AML-193 (cell line): Measurements from ENCODE around the gene TAF5.
"Not testable (repeated sequence)": the region's sequence is repeated elsewhere in the genome, so short reads cannot be mapped to it uniquely, and the experiment has no call there.

Experiments used
- DNase-seq, 2 experiments: peaks; one replicate each; lab custom pipeline; 2025; lab: John Stamatoyannopoulos, UW

TAF5 gene

DNA sequence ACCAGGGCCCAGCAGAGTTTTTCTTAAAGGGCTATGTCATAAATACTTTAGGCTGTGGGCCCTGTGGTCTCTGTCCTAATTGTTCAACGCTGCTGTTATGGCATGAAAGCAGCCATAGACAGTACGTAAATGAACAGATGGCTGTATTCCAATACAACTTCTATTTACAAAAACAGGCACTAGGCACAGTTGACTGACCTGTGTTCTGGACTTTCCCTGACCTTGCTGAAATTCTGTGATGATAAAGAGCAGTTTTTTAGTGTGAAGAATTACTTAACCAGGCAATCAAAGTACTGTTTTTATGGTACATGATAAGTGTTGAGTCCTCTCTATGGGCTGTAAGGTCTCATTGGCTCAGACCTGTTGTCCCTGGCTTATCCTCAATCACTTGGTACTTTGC, 45.8 kb downstream of the TAF5 start:
- no peak for DNase-seq

DNA sequence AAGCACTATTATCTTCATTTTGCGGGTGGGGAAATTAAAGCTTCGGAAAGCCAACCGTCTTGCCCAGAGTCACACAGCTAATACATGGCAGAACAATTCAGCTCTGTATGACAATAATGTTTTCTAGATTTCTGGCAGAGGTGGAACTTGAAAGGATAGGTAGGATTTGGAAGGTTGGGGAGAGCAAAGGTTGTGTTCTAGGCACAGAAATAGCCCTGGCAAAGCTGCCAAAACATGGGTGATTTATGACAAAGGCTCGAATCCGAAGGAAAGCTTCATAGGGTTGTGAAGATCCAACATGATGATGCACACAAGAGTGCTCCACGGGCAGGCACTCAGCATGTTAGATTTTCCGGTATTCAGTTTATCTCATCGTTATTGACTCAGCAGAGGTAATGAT, 47.8 kb downstream of the TAF5 start:
- DNase-seq: no peak

DNA sequence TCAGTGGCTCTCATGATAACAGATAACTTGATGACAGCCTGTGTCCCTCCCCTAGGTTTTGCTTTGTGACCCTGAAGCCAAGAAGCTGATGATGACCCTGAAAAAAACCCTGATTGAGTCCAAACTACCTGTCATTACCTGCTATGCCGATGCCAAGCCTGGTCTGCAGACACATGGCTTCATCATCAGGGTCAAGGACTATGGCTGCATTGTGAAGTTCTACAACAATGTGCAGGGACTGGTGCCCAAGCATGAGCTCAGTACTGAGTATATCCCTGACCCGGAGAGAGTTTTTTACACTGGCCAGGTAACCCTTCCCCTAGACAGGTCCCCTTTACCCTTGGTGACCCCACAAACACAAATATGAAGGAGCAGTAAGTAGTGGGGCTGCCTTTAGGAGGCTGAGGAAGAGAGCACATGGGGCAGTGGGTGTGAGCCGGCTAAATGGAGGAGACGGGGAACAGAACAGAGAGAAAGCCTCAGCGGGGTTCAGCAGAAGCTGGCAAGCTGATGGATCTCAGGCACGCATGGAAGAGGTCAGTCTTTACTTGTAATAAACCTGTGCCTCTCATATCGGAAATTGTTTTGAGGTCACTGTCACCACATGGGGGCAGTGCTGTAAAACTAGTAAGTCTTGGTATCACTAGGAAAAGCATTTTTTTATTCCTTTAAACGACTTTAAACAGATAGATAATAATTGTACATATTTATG, 48.8 kb downstream of the TAF5 start:
- peak; percentile 54 to 69 for DNase-seq

DNA sequence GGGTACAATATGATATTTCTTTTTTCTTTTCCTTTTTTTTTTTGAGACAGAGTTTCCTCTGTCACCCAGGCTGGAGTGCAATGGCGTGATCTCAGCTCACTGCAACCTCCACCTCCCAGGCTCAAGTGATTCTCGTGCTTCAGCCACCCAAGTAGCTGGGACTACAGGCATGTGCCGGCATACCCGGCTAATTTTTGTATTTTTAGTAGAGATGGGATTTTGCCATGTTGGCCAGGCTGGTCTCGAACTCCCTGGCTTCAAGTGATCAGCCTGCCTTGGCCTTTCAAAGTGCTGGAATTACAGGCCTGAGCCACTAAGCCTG, 49.3 kb downstream of the TAF5 start:
- DNase-seq: not testable (repeated sequence)

DNA sequence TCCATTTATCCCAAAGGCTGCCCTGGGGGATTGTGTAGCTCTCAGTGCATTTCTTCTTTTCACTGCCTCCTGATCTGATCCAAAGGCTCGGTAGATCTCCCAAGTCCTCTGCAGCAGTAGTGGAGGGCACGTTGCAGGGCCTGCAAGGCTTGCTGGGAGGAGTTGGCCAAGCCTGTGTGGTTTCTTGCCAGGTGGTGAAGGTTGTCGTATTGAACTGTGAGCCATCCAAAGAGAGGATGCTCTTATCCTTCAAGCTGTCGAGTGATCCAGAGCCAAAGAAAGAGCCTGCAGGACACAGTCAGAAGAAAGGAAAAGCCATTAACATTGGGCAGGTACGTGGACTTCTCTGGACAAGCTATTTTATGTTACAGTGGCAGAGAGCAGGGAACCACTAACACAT, 49.8 kb downstream of the TAF5 start:
- DNase-seq: no peak

DNA sequence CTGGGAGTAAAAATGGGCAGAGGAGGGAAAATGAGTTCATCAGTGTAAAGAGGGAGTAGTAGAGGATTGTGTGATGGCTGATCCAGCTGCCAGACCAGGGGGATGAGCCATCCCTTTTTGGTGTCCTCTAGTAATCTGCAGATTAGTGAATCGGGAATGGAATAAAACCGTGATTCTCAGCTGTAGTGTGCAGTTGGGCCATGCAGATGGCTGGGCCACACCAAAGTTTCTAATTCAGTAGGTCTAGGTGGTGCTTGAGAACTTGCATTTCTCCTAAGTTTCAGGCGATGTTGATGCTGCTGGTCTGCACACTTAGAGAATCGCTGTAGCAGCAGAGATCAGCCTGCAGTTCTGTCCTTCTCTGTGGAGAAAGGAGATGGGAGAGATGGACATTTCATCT, 51.3 kb downstream of the TAF5 start:
- no peak for DNase-seq

DNA sequence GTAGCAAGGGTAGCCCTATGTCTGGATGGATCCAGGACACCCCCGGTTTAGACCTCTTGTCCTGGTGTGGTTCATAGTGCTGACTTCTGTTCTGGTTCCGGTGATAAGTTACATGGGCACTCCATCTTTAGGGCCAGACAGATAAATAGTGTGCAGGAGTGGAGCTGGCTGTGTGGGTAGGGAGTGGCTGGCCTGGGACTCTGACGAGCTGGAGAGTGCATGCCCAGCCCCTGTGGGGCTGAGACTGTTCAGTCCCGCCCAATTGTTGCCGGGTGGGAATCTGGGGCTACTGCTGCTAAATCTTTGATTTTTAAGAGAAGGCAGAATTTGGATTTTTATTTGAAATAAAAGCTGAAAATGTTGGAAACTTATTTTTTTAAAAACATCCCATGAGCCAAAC, 56.0 kb downstream of the TAF5 start:
- no peak for DNase-seq

DNA sequence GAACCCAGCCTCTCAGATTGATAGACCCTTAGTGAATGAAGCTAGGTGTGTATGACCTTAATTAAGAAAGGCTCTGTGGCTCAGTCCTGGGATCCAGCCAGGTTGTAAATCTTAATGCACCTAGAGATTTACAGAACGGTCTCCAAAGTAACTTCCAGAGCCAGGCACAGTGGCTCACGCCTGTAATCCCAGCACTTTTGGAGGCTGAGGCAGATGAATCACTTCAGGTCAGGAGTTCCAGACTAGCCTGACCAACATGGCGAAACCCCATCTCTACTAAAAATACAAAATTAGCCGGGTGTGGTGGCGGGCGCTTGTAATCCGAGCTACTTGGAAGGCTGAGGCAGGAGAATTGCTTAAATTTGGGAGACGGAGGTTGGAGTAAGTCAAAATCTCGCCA, 60.1 kb downstream of the TAF5 start:
- no peak for DNase-seq

DNA sequence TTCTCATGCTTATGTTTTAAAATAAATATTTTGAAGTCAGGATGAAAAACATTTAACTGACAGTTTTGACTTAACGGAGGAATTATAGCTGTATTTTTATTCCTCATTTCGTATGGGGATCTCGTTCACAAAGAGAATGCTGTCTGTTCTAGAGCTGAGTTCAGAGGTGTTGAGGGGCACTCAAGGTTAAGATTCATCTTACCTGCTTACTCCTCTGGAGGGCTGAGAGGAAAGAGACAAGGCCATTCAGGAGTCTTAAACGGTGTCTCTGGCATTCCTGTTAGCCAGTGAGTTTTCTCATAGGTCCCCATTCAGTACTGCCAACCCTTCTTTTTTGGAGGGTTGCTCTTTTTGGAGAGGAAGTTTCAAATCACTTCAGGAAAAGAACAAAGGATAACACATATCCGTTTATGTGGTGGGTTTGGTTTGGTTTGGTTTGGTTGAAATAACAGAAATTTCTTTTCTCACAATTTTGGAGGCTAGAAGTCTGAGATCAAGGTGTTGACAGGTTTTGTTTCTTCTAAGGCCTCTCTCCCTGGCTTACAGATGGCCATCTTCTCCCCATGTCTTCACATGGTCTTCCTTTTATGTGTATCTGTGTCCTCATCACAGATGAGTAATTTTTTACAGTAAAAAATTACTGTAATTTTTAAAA, 61.3 kb downstream of the TAF5 start:
- no peak for DNase-seq

DNA sequence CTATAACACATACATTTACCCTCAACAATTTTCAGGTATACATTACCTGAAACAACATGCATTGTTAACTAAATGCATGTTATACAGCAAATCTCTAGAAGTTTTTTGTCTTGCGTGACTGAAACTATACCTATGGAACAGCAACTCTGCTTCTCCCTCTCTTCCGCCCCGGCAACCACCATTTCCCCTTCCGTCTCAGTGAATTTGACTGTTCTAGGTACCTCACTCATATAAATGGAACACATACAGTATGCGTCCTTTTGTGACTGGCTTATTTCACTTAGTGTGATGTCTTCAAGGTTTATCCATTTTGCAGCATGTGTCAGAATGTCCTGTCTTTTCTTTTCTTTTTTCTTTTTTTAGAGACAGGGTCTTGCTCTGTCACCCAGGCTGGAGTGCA, 61.9 kb downstream of the TAF5 start:
- DNase-seq: no peak

DNA sequence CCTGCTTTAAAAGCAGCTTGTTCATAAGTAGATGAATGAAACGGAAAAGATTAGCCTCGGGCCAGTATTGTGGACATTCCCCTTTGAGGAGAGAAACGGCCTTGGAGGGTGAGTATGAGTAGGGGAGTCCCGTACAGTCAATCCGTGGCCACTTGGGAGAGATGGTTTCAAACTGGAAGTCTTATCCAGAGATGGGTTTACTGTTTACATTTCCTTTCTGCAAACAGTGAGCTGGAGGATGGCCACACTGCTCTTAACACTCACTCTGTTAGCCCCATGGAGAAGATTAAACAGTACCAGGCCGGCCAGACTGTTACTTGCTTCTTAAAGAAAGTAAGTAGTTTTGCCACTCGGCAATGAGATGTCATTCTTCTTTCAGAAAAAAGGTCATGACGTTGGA, 64.1 kb downstream of the TAF5 start:
- DNase-seq: no peak

DNA sequence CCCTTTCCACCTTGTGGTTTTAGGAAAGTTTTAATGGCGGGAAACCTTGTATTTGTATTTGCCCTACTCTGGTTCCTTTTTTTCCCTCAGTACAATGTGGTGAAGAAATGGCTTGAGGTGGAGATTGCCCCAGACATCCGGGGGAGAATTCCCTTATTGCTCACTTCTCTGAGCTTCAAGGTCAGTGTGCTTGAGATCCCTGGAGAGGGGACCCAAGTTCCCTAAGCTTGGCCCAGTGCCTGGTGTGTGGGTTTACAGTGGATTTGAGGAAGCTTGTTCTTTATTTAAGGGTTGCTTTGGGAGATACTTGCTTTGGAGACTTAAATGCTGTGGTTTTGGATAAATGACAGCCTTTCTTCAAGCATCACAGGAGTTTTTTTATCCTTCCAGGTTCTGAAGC, 66.1 kb downstream of the TAF5 start:
- DNase-seq: no peak
